ENCODE data around the gene ANXA6. TPM values are rescaled to one million over a fixed set of nuclear protein-coding genes. Genes with fewer than 3 reads are reported as not detected.
A peak's percentile ranks its signal among the peaks of the same experiment; 100 is the strongest.

Gene ANXA6
- total RNA-seq, 1 experiment from 2014 or later: 16.4 TPM

- CTCF ChIA-PET: interaction anchor here (0.7 to 5.1 kb wide), 24 partner anchors 11 to 343 kb away, joined by 3 to 106 read pairs (median 4); partner anchors contain the start of genes ANXA6, CCDC69 and GM2A
- no peaks in the 10 kb centered on the region for H3K27me3 Mint-ChIP-seq (ENCODE audit: unreplicated experiment)
- no peaks in the 10 kb centered on the region for H3K9me3 Mint-ChIP-seq (ENCODE audit: low read depth, unreplicated experiment)
- intact Hi-C loops (cut with micrococcal nuclease; ENCODE audit: unreplicated experiment): loop anchor here (1.0 to 5.0 kb wide), 2 partner anchors 38 to 171 kb away; no protein-coding TSS in a partner anchor
- peaks cover 6% of the 10 kb centered on the region for H3K36me3 Mint-ChIP-seq (ENCODE audit: insufficient read depth, unreplicated experiment)
- H3K27ac Mint-ChIP-seq (ENCODE audit: unreplicated experiment): no peak overlapping the region
- no peak overlapping the region for H3K4me3 Mint-ChIP-seq (ENCODE audit: low read depth, unreplicated experiment)
- H3K4me1 Mint-ChIP-seq (ENCODE audit: low read depth, unreplicated experiment): peaks cover 11% of the 10 kb centered on the region
- TF ChIP-seq CTCF (IDR thresholded peaks at IDR 0.05; ENCODE audit: unreplicated experiment): peak; percentile 91
- peak; percentile 86 for DNase-seq
- no TSS peak for BruUV-seq (replicated peaks)
Measured at GRCh38 chr5:151126199-151126645, 31.4 kb downstream of the ANXA6 start.

GRCh38 chr5:151125421-151125820 is 32.2 kb downstream of the ANXA6 start:
- BruUV-seq (replicated peaks): no TSS peak
- no peak overlapping the region for H3K4me3 Mint-ChIP-seq (ENCODE audit: low read depth, unreplicated experiment)

GRCh38 chr5:151123897-151124751 is 33.5 kb downstream of the ANXA6 start:
- no TSS peak for BruUV-seq (replicated peaks)
- Mint-ChIP-seq H3K27me3 (ENCODE audit: unreplicated experiment) (no peaks in the 10 kb centered on the region), H3K4me3 (ENCODE audit: low read depth, unreplicated experiment) (no peak overlapping the region), H3K9me3 (ENCODE audit: low read depth, unreplicated experiment) (no peaks in the 10 kb centered on the region), H3K36me3 (ENCODE audit: insufficient read depth, unreplicated experiment) (peaks cover 6% of the 10 kb centered on the region), H3K27ac (ENCODE audit: unreplicated experiment) (peak overlapping the region; percentile 29), H3K4me1 (ENCODE audit: low read depth, unreplicated experiment) (peaks cover 11% of the 10 kb centered on the region)
- TF ChIP-seq CTCF (IDR thresholded peaks at IDR 0.05; ENCODE audit: unreplicated experiment): no peak
- peak; percentile 83 for DNase-seq
- intact Hi-C loops (cut with micrococcal nuclease; ENCODE audit: unreplicated experiment): no loop called here
- CTCF ChIA-PET: interaction anchor here (1.1 to 5.1 kb wide), 2 partner anchors 40 to 192 kb away, joined by 4 to 106 read pairs; no protein-coding TSS in a partner anchor

More at GRCh38 chr5:151125421-151125820, 32.2 kb downstream of the ANXA6 start:
- CTCF ChIA-PET: interaction anchor here (0.7 to 5.1 kb wide), 15 partner anchors 10 to 342 kb away, joined by 3 to 106 read pairs (median 4); no protein-coding TSS in a partner anchor
- Mint-ChIP-seq H3K9me3 (ENCODE audit: low read depth, unreplicated experiment) (no peaks in the 10 kb centered on the region), H3K27me3 (ENCODE audit: unreplicated experiment) (no peaks in the 10 kb centered on the region), H3K27ac (ENCODE audit: unreplicated experiment) (no peak overlapping the region), H3K36me3 (ENCODE audit: insufficient read depth, unreplicated experiment) (peaks cover 6% of the 10 kb centered on the region), H3K4me1 (ENCODE audit: low read depth, unreplicated experiment) (peaks cover 11% of the 10 kb centered on the region)
- no peak for DNase-seq
- TF ChIP-seq CTCF (IDR thresholded peaks at IDR 0.05; ENCODE audit: unreplicated experiment): no peak
- intact Hi-C loops (cut with micrococcal nuclease; ENCODE audit: unreplicated experiment): loop anchor here (5.0 kb wide), 1 partner anchor 172 kb away; no protein-coding TSS in a partner anchor

DNA sequence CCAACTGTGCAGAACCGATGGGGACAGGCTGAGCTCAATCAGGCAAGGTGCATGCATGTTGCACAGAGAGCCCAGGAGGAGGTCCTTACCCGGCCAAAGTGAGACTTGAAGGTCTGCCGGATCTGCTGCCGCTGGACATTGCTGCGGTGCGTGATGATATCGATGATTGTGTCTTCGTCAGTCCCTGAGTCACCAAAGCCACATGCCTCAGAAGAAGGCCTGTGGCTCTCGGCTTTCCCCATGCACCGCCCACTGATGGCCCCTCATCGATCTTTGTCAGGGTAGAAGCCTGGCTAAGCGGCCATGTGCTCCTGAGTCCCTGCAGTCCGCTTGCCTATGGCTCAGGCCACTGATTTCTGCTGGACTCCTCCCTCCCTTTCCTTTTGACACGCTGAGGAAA is 34.8 kb downstream of the ANXA6 start:
- TF ChIP-seq CTCF (IDR thresholded peaks at IDR 0.05; ENCODE audit: unreplicated experiment): no peak
- Mint-ChIP-seq H3K36me3 (ENCODE audit: insufficient read depth, unreplicated experiment) (peaks cover 6% of the 10 kb centered on the region), H3K9me3 (ENCODE audit: low read depth, unreplicated experiment) (no peaks in the 10 kb centered on the region), H3K27me3 (ENCODE audit: unreplicated experiment) (no peaks in the 10 kb centered on the region), H3K4me1 (ENCODE audit: low read depth, unreplicated experiment) (peaks cover 11% of the 10 kb centered on the region), H3K4me3 (ENCODE audit: low read depth, unreplicated experiment) (no peak overlapping the region), H3K27ac (ENCODE audit: unreplicated experiment) (no peak overlapping the region)
- CTCF ChIA-PET: interaction anchor here (5.1 kb wide), 1 partner anchor 42 kb away, joined by 106 read pairs; no protein-coding TSS in a partner anchor
- DNase-seq: no peak
- intact Hi-C loops (cut with micrococcal nuclease; ENCODE audit: unreplicated experiment): no loop called here
- no TSS peak for BruUV-seq (replicated peaks)

Measured in Calu3 (cell line).